HEK293 (cell line): ENCODE measurements around the gene MOB2.

Experiments used
- CTCF ChIA-PET: fragments of 350-600 bp; formaldehyde crosslinking; extraction: SDS; loops from one replicate; lab custom pipeline; 2021; ENCODE audit warnings: antibody characterized with exemption; lab: Yijun Ruan, JAX
- POLR2A ChIA-PET: fragments of 300-600 bp; formaldehyde crosslinking; extraction: SDS; loops from one replicate; lab custom pipeline; 2020; ENCODE audit warnings: antibody characterized with exemption, inconsistent platforms; lab: Yijun Ruan, JAX
- H3K27ac ChIP-seq: fragments of 200-500 bp; sonication (Bioruptor generic); 2 replicates; pipeline ENCODE4 v1.5.1; 2014; ENCODE audit warnings: low read depth, low read length, control low read depth, inconsistent platforms; ENCODE audit errors: extremely low read depth
- H3K36me3 ChIP-seq, 2 experiments: fragments of 200-500 bp in 1 of 2; sonication (Bioruptor generic) in 1 of 2; 1 replicate in 1 of 2; 2 replicates in 1 of 2; pipeline ENCODE4 v1.5.1; 2014 to 2017; ENCODE audit warnings: inconsistent platforms in 2 of 2, low read length in 2 of 2; ENCODE audit not compliant: control insufficient read depth in 2 of 2, insufficient read depth in 1 of 2
- H3K4me1 ChIP-seq: fragments of 200-500 bp; sonication (Bioruptor generic); 2 replicates; pipeline ENCODE4 v1.5.1; 2014; ENCODE audit warnings: mild to moderate bottlenecking, low read length, inconsistent platforms; ENCODE audit not compliant: control insufficient read depth, insufficient read depth
- H3K4me3 ChIP-seq: 2 replicates; pipeline ENCODE4 v1.5.1; 2011; ENCODE audit warnings: low read depth, mild to moderate bottlenecking, control low read depth, low read length, moderate library complexity
- H3K9me3 ChIP-seq: fragments of 200-500 bp; sonication (Bioruptor generic); 2 replicates; pipeline ENCODE4 v1.5.1; 2014; ENCODE audit warnings: low read depth, low read length, inconsistent platforms; ENCODE audit not compliant: control insufficient read depth, insufficient read depth
- OSR2 ChIP-seq: fragments of 450-650 bp; formaldehyde crosslinking; IDR thresholded peaks from 2 replicates; pipeline ENCODE4 v1.5.1; 2016; ENCODE audit warnings: missing biosample characterization, missing genetic modification characterization
- REST ChIP-seq: fragments of 450-650 bp; formaldehyde crosslinking; IDR thresholded peaks from 2 replicates; pipeline ENCODE4 v1.5.1; 2016; ENCODE audit warnings: missing biosample characterization, missing genetic modification characterization
- ZBTB11 ChIP-seq: fragments of 450-650 bp; formaldehyde crosslinking; conservative IDR thresholded peaks from 2 replicates; pipeline ENCODE4 v1.5.1; 2016; ENCODE audit warnings: low read depth, missing biosample characterization, missing genetic modification characterization
- ZBTB44 ChIP-seq: fragments of 450-650 bp; IDR thresholded peaks from 2 replicates; pipeline ENCODE4 v1.5.1; 2018; ENCODE audit warnings: missing biosample characterization, mild to moderate bottlenecking, missing genetic modification characterization
- ZBTB48 ChIP-seq: fragments of 450-650 bp; formaldehyde crosslinking; IDR thresholded peaks from 2 replicates; pipeline ENCODE4 v1.5.1; 2016; ENCODE audit warnings: missing biosample characterization, missing genetic modification characterization
- ZNF140 ChIP-seq: fragments of 450-650 bp; formaldehyde crosslinking; IDR thresholded peaks from 2 replicates; pipeline ENCODE4 v1.5.1; 2016; ENCODE audit warnings: missing biosample characterization, missing genetic modification characterization
- ZNF211 ChIP-seq: fragments of 450-650 bp; formaldehyde crosslinking; IDR thresholded peaks from 2 replicates; pipeline ENCODE4 v1.5.1; 2016; ENCODE audit warnings: low read depth, missing biosample characterization, missing genetic modification characterization
- ZNF214 ChIP-seq: fragments of 450-650 bp; formaldehyde crosslinking; IDR thresholded peaks from 2 replicates; pipeline ENCODE4 v1.5.1; 2017; ENCODE audit warnings: missing biosample characterization, mild to moderate bottlenecking, missing genetic modification characterization, borderline replicate concordance
- ZNF561 ChIP-seq: fragments of 450-650 bp; IDR thresholded peaks from 2 replicates; pipeline ENCODE4 v1.5.1; 2018; ENCODE audit warnings: missing biosample characterization, missing genetic modification characterization, borderline replicate concordance
- ZNF639 ChIP-seq: fragments of 450-650 bp; formaldehyde crosslinking; IDR thresholded peaks from 2 replicates; pipeline ENCODE4 v1.5.1; 2016; ENCODE audit warnings: missing biosample characterization, missing genetic modification characterization
- ZNF670 ChIP-seq: fragments of 450-650 bp; formaldehyde crosslinking; IDR thresholded peaks from 2 replicates; pipeline ENCODE4 v1.5.1; 2016; ENCODE audit warnings: missing biosample characterization, missing genetic modification characterization, low read depth
- ZSCAN16 ChIP-seq: fragments of 450-650 bp; formaldehyde crosslinking; IDR thresholded peaks from 2 replicates; pipeline ENCODE4 v1.5.1; 2016; ENCODE audit warnings: missing biosample characterization, missing genetic modification characterization
- ZSCAN4 ChIP-seq: fragments of 450-650 bp; formaldehyde crosslinking; IDR thresholded peaks from 2 replicates; pipeline ENCODE4 v1.5.1; 2017; ENCODE audit warnings: missing biosample characterization, missing genetic modification characterization

The MOB2 gene

GRCh38 chr11:1486054-1486825 lies at the start of gene MOB2:
Gene MOB2, minus strand, starts transcription at chr11:1486779. Its CDS starts 223 bp downstream, at chr11:1486556.
- no peak within 1 kb of the TSS for H3K4me3 ChIP-seq
- no peaks in the 10 kb centered on the region; the same call in 1 of the 2 replicates for H3K4me1 ChIP-seq
- no peak within 1 kb of the TSS for H3K27ac ChIP-seq
- TF ChIP-seq ZNF670 (tag by site-specific recombination), result no peak
- TF ChIP-seq ZNF561, result no peak
- TF ChIP-seq ZNF639 (tag by site-specific recombination), result no peak
- no peak for TF ChIP-seq ZSCAN16 (tag by site-specific recombination)
- no peak for TF ChIP-seq REST
- no peak for TF ChIP-seq ZBTB48 (tag by site-specific recombination)
- no peak for TF ChIP-seq ZNF214 (tag by site-specific recombination)
- TF ChIP-seq ZBTB44, result no peak
- no peak for TF ChIP-seq ZBTB11 (tag by site-specific recombination)
- TF ChIP-seq OSR2 (tag by site-specific recombination), result no peak
- TF ChIP-seq ZNF211 (tag by site-specific recombination), result no peak
- TF ChIP-seq ZSCAN4 (tag by site-specific recombination), result no peak
- no peak for TF ChIP-seq ZNF140 (tag by site-specific recombination)
- H3K36me3 ChIP-seq, result no peaks in the 10 kb centered on the region
- no peaks in the 10 kb centered on the region for H3K9me3 ChIP-seq
- ChIA-PET POLR2A (no interaction called here), CTCF (no interaction called here)
